ENCODE results near the gene SKIC3.

Gene SKIC3

GRCh38 chr5:95532415-95532814 is 22.4 kb downstream of the SKIC3 start:
- intact Hi-C loops (cut with DNase I), result no loop called here
- DNase-seq, result no peak

GRCh38 chr5:95531491-95531890 is 23.3 kb downstream of the SKIC3 start:
- intact Hi-C loops (cut with DNase I), result no loop called here
- DNase-seq, result no peak

DNA sequence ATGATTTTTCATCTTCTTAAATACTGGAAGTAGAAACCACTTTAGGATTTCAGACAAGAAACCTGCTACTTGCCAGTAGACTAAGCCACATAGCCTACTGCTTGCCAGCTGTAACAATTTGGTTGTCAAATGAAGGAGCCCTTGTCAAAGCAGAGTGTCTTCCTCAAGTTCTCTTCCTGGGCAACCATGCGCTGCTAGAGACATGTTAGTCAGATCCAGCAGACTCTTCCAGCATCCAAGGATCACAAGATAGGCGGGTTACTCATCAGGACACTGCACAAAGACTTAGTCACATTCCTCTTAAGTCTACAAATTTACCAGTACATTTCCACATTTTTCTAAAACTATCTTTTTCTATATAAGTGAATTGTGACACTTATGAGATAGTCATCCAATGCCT is 24.4 kb downstream of the SKIC3 start:
- peak in 3 of 10 donors; percentile 3 to 60 (median 10) for DNase-seq

GRCh38 chr5:95528565-95528964 is 26.2 kb downstream of the SKIC3 start:
- DNase-seq, result no peak
- intact Hi-C loops (cut with DNase I), result no loop called here

More for the DNA sequence above, 24.4 kb downstream of the SKIC3 start:
- intact Hi-C loops (cut with DNase I), result no loop called here

DNA sequence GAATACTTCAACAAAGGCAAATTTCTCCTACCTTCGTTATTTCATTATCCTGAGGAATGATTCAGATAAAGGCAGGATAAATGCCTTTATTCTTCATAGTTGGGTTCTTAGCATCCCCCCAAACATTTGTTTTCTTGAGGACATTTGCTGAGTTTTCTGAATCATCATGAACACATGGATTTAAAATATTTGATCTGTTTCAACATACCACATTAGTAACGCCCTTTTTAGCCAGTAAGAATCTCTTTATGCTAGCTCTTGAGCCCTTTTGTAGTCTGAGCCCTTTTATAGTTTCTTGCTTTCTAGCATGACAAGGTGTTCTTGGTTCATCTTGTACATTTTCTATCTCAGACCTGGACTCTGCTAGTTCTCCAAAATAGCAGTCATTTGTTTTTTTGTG is 27.9 kb downstream of the SKIC3 start:
- DNase-seq, result no peak
- intact Hi-C loops (cut with DNase I), result no loop called here

- DNase-seq, result no peak
- intact Hi-C loops (cut with DNase I), result no loop called here
Observed at GRCh38 chr5:95524423-95524822, 30.4 kb downstream of the SKIC3 start.

- DNase-seq, result no peak
- intact Hi-C loops (cut with DNase I), result no loop called here
Observed at GRCh38 chr5:95520206-95520605, 34.6 kb downstream of the SKIC3 start.

DNA sequence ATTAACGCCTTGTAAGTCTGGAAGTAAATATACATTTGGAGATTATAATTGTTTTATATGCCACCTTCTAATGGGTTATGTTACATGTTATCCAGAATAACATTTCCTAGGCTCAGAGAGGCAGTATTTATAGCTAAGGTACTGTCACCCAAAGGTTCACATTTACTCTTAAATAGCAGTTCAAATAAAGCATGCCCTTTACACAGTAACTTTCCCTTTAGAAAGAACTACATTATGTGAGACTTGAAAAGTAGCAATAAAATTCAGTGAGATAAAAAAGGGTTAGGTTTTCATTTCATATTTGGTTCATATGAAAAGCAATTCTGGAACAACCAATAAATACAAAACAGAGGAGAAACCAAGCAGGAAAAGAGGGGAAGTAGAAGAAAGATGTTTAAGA is 35.1 kb downstream of the SKIC3 start:
- no peak for DNase-seq
- intact Hi-C loops (cut with DNase I), result no loop called here

- intact Hi-C loops (cut with DNase I), result no loop called here
- DNase-seq, result no peak
Observed at GRCh38 chr5:95519151-95519550, 35.6 kb downstream of the SKIC3 start.

- no peak for DNase-seq
- intact Hi-C loops (cut with DNase I), result no loop called here
Observed at GRCh38 chr5:95518417-95518816, 36.4 kb downstream of the SKIC3 start.

DNA sequence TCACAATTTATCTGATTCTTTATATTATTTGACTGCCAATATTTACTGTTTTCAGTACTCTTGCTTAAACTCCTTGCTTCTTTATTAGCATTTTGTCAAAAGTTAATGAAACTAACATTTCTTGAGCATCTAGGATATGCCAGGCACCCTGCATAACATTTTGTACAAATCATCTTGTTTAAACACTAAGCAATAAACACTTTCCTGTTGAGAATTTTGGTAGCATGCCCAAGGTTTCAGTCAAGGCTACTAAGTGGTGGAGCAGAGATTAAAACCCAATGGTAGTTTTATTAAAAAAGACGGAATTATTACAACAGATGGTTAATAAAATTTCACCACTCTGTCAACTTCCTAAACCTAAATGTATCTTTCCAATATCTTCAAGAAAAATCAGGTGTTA is 43.2 kb downstream of the SKIC3 start:
- no peak for DNase-seq
- intact Hi-C loops (cut with DNase I), result no loop called here

GRCh38 chr5:95508550-95508949 is 46.2 kb downstream of the SKIC3 start:
- intact Hi-C loops (cut with DNase I), result no loop called here
- no peak for DNase-seq

Data from posterior cingulate gyrus (tissue), 11 donors.